ENCODE results near the gene SHISAL2A.

DNA sequence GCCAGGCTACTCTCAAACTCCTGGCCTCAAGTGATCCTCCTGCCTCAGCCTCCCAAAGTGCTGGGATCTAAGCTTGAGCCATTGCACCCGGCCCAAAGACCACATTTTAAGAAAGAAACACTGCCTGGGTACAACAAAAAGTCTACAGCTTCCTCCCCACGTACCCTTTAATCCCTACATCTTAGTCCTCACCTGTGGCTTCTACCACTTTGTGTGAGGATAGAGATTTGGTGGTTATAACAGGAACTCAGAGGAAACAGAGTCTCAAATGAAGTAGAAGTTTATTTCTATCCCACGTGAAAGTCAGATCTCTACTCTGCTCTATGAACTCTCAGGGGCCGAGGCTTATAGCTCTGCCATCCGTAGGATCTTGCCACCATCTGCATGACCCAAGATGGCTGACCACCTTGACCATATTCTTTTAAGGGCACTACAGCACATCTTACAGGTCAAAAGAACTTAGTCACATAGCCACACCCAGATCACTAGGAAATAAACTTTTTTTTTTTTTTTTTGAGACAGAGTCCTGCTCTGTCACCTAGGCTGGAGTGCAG lies 17.4 kb upstream of the SHISAL2A start:
- no peak for TF ChIP-seq POLR2AphosphoS5 (IDR thresholded peaks at IDR 0.05)
- TF ChIP-seq, protein P1, sequence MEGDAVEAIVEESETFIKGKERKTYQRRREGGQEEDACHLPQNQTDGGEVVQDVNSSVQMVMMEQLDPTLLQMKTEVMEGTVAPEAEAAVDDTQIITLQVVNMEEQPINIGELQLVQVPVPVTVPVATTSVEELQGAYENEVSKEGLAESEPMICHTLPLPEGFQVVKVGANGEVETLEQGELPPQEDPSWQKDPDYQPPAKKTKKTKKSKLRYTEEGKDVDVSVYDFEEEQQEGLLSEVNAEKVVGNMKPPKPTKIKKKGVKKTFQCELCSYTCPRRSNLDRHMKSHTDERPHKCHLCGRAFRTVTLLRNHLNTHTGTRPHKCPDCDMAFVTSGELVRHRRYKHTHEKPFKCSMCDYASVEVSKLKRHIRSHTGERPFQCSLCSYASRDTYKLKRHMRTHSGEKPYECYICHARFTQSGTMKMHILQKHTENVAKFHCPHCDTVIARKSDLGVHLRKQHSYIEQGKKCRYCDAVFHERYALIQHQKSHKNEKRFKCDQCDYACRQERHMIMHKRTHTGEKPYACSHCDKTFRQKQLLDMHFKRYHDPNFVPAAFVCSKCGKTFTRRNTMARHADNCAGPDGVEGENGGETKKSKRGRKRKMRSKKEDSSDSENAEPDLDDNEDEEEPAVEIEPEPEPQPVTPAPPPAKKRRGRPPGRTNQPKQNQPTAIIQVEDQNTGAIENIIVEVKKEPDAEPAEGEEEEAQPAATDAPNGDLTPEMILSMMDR (IDR thresholded peaks at IDR 0.05), result no peak
